Inflammatory macrophage treated with lipopolysaccharide for 1 hour (primary cell): ENCODE data around the gene MREG.
"Not testable (repeated sequence)": the region's sequence is repeated elsewhere in the genome, so short reads cannot be mapped to it uniquely, and the experiment has no call there.

Experiments
- DNase-seq, 2 donors: peaks; one replicate each; pipeline ENCODE4 v3.0.0-alpha.2; 2020 to 2022

MREG gene

DNA sequence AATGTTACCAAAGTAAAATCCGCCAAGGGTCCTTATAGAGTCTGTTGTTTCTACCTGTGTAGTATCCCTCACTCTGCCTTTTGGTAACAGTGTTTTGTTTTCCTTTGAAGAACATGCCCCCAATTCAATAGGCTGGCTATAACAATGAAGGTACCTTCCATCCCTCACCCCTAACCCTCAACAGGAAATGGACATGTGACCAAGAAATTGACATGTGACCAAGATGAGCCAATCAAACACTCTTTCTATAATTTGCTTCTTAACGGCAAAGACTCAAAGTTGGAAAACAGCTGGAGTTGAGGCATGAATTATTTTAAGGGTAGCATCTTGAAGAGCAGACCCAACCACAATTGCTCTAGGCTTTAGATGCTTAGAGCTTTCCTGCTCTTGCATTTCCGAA is 5.4 kb upstream of the MREG start:
- no peak for DNase-seq

- peak; percentile 53 to 94 for DNase-seq
Observed at GRCh38 chr2:216017365-216017764, 4.0 kb upstream of the MREG start.

- no peak for DNase-seq
Observed at GRCh38 chr2:216016581-216016980, 3.2 kb upstream of the MREG start.

GRCh38 chr2:216015722-216016464 is 2.5 kb upstream of the MREG start:
- DNase-seq = peak; percentile 20 to 74

GRCh38 chr2:216014986-216015385 is 1.6 kb upstream of the MREG start:
- DNase-seq = no peak

- DNase-seq = no peak
Observed at GRCh38 chr2:216014006-216014405, 655 bp upstream of the MREG start.

DNA sequence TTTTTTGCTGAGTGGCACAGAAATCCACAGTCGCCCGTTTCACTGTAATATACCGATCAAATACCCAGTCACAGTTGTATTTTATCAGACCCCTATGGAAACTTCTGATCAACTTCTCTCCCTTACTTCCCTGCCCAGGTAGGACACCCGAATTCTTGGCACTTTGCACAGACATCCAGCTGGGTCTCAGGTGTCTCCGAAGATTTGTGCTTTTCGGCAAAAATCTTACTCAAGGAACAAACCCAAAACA is 596 bp downstream of the MREG start:
- no peak for DNase-seq

- peak; percentile 64 to 83 for DNase-seq
Observed at GRCh38 chr2:216012133-216012829, 1.1 kb downstream of the MREG start.

DNA sequence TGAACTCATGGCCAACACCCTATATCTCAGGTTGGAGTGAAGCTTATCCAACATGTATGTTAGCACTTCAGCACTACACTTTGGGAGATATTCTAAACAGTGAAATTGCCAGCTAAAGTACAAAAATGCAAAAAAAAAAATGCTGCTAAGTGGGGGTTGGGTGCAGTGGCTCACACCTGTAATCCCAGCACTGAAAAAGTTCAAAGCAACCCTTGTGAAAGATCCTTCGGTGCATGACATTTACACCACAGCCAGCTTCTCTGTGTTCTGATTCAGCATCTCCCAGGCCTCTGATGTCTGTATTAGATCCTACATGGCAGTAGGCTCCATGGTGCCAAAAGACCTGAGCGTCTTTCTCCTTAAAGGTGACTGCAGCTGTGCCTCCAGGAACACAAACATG is 4.1 kb downstream of the MREG start:
- not testable (repeated sequence) for DNase-seq

DNA sequence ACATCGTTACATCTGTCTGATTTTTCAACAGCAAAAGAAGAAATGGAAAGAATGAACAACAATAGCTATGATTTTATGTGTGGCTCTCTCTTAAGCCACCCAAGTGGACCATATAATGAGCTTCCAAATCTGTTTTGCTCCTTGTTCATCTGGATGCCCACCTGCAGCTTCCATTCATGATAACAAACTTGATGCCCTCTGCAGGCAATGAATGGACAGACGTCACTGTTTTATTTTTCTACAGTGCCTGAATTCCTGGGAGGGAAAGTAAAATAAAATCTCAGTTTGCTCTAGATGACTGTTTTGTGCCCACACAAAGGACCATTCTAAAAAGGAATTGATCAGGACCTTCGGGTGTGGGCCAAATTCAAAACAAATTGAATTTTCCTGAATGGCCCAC is 5.0 kb downstream of the MREG start:
- no peak for DNase-seq

- DNase-seq = peak; percentile 97 to 100
Observed at GRCh38 chr2:216006164-216006663, 7.1 kb downstream of the MREG start.

DNA sequence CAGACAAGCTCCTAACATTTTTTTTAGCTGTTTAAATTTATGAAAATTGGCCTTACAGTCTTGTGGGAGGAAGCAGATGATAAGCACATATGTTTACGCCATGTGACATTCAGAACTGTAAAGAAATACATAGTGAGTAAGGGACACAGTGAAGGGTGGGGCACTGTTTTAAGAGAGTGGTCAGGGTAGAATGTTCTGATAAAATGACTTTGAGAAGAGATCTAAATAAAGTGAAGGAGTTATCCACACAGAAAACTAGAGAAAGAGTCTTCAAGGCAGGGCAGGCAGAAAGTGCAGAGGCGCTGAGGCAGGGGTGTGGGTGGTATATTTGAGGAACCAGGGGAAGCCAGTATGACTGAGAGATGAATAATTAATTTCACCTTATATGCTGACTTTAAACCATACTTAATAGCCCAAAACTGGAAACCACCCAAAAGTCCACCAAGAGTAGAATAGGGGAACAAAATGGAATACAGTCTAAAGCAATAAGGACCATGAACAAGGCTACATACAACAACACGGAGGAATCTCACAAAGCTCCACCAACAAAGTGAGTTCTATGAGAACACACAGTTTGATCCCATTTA is 8.6 kb downstream of the MREG start:
- peak; percentile 92 to 98 for DNase-seq

GRCh38 chr2:216003876-216004696 is 9.3 kb downstream of the MREG start:
- no peak for DNase-seq

GRCh38 chr2:216002693-216003092 is 10.7 kb downstream of the MREG start:
- no peak for DNase-seq

DNA sequence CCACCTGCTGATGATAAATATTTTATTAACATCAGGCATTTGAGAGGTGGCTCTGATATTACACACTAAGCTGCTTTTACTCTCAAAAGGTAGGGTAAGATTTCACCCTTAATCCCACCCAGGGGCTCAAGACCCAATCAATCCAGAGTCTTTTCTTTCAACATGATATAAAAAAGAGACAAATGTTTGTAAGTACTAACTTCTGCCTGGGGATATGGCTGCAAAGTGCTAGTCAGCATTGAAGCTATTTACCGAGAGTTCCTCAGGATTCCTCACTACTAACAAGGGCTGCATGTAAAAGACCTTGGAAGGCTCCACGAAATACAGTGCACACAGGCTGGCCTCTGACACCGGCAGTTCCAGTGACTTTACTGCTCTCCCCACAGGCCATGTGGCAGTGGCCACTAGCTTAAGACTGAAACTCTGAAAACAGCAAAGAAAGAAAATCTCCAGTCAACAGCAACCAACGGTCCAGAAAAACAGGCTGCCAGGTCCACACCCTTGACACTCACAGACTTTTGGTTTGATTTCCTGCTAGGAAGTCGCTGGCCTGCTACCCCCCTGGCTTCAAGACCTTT is 11.2 kb downstream of the MREG start:
- no peak for DNase-seq

DNA sequence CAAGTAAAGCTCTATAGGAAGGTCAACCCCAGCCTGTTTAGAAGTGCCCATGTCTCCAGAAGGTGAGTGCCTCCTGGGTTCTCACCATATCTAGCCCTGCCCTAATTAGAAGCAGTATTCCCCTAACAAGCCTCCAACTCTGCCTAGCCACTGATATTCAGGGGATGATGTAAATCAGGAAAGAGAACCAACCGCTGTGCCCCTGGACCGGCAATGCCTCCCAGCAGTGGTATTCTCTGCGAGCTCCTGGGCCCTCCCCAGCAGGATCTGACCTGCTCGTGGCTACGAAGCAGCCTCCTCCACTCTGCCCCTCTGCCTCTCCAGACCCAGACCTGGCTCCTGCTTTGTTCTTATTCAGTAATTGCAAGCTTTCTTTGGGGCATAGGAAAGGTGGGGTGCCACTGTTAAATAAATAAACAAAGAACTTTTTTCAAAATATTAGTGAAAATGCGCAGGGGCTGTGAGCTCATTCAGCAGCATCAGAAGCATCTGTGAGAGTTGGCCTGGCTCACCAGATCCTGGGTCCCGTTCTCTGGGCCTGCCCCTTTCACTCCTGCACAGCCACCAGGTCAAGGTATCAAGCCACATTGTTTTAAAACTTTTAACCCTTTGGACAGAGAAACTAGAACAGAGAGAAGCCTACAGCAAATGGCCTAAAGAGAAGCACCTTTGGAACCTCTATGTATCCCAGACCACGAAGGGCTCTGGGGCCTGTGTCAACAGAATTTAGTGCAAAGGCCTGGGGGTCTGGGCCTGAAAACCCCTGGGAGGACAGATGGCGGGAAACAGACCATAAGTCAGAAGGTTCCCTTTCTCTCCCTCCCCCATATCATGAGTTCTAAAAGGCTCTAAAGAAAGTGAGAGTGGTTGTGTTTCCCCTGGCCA is 11.9 kb downstream of the MREG start:
- peak in 1 of 2 donors; percentile 59 for DNase-seq

DNA sequence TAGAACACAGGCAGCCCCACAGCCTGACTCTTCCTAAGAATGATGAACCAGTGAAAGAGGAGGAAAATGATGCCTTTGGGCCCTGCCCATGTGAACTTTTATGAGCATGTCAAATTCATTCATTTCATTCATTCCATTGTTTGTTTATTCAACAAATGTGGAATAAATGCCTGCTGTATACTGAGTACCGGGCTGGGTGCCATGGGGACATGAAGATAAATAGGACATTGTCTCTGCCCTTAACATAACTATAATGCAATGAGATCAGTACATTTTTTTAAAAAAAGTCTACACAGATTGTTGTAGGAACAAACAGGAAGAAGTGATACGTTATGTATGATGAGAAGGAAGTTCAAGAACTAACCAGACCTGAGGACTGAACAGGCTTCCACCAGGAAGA is 14.7 kb downstream of the MREG start:
- no peak for DNase-seq

- no peak for DNase-seq
Observed at GRCh38 chr2:215997219-215997618, 16.1 kb downstream of the MREG start.

DNA sequence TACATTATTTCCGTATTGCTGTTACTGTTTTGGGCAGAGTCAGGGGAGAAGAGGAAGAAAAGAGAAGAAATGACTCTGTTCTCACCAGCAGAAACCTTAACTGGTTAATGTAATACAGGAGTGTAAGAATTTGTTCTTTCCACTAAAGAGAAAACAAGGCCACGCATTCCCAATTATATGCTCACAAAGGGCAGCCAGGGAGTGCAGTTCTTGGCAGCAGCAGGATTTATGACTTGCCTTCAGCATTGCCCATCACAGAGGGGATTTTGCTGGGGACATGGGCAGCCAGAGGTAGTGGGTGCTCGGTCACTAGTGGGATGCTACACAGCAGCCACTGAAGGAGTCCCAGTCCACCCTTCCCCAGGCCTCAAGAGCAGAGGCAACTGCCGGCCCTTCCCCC is 18.4 kb downstream of the MREG start:
- DNase-seq = no peak

- not testable (repeated sequence) for DNase-seq
Observed at GRCh38 chr2:215988556-215989207, 24.7 kb downstream of the MREG start.

GRCh38 chr2:215985257-215985656 is 28.1 kb downstream of the MREG start:
- no peak for DNase-seq
